ENCODE measurements around the gene PWWP2B.

DNA sequence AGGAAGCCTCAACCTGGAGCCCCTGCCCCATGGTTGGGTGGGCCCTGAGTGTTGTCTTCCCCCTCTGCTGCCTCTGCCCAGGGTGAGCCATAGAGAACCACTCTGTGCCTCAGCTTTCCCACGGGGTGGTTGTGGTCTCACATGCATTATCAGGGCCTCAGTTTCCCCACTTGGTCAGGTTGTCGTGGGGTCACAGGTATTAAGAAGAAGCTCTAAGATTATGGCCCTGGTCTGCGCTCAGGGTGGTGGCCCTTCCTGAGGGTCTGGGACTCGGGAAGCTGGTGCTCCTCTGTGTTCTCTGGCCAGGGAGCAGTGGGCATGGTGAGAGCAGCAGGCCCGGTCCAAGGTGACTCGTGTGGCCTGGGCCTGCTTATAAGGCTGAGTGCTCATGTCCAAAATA is 47.2 kb upstream of the PWWP2B start:
- TF ChIP-seq CTCF (conservative IDR thresholded peaks at IDR 0.05; ENCODE audit: low read depth in 2 of 2) (no peak), JUNB (IDR thresholded peaks at IDR 0.05; ENCODE audit: unreplicated experiment) (no peak), POLR2AphosphoS5 (IDR thresholded peaks at IDR 0.05; ENCODE audit: low read depth) (no peak)
- TF ChIP-seq, protein P1, sequence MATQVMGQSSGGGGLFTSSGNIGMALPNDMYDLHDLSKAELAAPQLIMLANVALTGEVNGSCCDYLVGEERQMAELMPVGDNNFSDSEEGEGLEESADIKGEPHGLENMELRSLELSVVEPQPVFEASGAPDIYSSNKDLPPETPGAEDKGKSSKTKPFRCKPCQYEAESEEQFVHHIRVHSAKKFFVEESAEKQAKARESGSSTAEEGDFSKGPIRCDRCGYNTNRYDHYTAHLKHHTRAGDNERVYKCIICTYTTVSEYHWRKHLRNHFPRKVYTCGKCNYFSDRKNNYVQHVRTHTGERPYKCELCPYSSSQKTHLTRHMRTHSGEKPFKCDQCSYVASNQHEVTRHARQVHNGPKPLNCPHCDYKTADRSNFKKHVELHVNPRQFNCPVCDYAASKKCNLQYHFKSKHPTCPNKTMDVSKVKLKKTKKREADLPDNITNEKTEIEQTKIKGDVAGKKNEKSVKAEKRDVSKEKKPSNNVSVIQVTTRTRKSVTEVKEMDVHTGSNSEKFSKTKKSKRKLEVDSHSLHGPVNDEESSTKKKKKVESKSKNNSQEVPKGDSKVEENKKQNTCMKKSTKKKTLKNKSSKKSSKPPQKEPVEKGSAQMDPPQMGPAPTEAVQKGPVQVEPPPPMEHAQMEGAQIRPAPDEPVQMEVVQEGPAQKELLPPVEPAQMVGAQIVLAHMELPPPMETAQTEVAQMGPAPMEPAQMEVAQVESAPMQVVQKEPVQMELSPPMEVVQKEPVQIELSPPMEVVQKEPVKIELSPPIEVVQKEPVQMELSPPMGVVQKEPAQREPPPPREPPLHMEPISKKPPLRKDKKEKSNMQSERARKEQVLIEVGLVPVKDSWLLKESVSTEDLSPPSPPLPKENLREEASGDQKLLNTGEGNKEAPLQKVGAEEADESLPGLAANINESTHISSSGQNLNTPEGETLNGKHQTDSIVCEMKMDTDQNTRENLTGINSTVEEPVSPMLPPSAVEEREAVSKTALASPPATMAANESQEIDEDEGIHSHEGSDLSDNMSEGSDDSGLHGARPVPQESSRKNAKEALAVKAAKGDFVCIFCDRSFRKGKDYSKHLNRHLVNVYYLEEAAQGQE (IDR thresholded peaks at IDR 0.05; ENCODE audit: unreplicated experiment) = no peak
